MM.1S (cell line): ENCODE measurements around the gene KRT34.

Experiments
- CTCF ChIP-seq: fragments of 300-600 bp; sonication (generic); IDR thresholded peaks from 2 replicates; pipeline ENCODE4 v1.5.1; 2016; ENCODE audit warnings: antibody characterized with exemption, low read length, mixed read lengths
- EZH2 ChIP-seq: fragments of 300-600 bp; sonication (generic); optimal IDR thresholded peaks from 2 replicates; pipeline ENCODE3; 2017; ENCODE audit warnings: low read depth, mild to moderate bottlenecking, antibody characterized with exemption, low read length, mixed read lengths
- EZH2phosphoT487 ChIP-seq: fragments of 300-600 bp; sonication (generic); IDR thresholded peaks from 2 replicates; pipeline ENCODE4 v1.6.1; 2018; ENCODE audit warnings: antibody characterized with exemption, low read length

- TF ChIP-seq CTCF (no peak), EZH2phosphoT487 (no peak), EZH2 (no peak)
Observed at GRCh38 chr17:41415833-41416335, 33.8 kb upstream of the KRT34 start.
